GM13976 (cell line): ENCODE data around the gene OTC.

Experiments used
- DNase-seq: peaks from one replicate; pipeline ENCODE4 v3.0.0; 2012; ENCODE audit warnings: low spot score
- in situ Hi-C: fragments of 300-500 bp; cut with MboI; formaldehyde crosslinking; loops from one replicate; pipeline ENCODE4 v1.12.0; 2022; ENCODE audit warnings: low sequenced_read_pairs, mixed read lengths, inconsistent platforms; ENCODE audit not compliant: unreplicated experiment
- TF ChIP-seq, protein P1 (sequence below): IDR thresholded peaks from 2 replicates; pipeline ENCODE4 v1.5.1; 2012; ENCODE audit warnings: borderline replicate concordance, mild to moderate bottlenecking; ENCODE audit not compliant: insufficient read depth; ENCODE audit errors: extremely low read depth, missing control alignments, control extremely low read depth

Gene OTC

DNA sequence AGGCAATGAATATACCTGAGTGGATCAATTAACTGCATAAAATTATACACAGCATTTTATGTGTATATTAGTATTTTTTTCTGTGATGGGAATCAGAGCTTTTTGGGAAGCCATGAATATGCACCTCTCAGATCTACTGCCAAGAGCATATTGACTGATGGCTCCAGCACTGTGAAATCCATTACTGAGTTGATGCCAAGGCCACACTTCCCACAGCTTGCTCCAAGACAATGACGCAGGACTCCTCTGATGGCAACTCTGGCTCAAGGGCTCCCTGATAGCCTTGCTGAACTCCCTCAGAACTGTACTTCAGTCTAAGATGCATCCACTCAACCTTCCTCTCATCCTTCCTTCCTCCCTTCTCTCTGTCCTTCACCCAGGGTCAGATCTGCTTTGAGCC lies 82.7 kb downstream of the OTC start:
- in situ Hi-C loops: no loop called here
- DNase-seq: no peak
- TF ChIP-seq, protein P1, sequence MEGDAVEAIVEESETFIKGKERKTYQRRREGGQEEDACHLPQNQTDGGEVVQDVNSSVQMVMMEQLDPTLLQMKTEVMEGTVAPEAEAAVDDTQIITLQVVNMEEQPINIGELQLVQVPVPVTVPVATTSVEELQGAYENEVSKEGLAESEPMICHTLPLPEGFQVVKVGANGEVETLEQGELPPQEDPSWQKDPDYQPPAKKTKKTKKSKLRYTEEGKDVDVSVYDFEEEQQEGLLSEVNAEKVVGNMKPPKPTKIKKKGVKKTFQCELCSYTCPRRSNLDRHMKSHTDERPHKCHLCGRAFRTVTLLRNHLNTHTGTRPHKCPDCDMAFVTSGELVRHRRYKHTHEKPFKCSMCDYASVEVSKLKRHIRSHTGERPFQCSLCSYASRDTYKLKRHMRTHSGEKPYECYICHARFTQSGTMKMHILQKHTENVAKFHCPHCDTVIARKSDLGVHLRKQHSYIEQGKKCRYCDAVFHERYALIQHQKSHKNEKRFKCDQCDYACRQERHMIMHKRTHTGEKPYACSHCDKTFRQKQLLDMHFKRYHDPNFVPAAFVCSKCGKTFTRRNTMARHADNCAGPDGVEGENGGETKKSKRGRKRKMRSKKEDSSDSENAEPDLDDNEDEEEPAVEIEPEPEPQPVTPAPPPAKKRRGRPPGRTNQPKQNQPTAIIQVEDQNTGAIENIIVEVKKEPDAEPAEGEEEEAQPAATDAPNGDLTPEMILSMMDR: no peak

- DNase-seq: no peak
- TF ChIP-seq, protein P1: no peak
- in situ Hi-C loops: no loop called here
Measured at GRCh38 chrX:38437093-38437492, 84.7 kb downstream of the OTC start.

DNA sequence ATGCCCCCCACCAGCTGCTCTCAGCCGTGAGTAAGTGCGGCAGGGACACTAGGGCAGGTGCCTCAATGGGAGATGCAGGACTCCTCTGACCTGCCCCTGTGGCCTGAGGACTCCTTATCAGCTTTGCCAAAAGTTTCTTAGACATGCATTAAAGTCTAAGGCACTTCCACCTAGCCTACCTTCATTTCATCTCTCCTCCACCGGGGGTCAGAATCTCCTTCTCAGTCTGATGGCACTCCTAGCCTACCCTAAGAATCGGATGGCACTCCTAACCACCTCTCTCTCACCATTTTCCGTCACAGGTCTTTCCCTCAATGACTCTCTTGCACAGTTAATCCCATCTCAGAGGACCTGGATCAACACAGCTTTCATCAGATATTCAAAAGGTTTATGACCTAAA lies 85.9 kb downstream of the OTC start:
- DNase-seq: no peak
- in situ Hi-C loops: no loop called here
- TF ChIP-seq, protein P1: no peak

DNA sequence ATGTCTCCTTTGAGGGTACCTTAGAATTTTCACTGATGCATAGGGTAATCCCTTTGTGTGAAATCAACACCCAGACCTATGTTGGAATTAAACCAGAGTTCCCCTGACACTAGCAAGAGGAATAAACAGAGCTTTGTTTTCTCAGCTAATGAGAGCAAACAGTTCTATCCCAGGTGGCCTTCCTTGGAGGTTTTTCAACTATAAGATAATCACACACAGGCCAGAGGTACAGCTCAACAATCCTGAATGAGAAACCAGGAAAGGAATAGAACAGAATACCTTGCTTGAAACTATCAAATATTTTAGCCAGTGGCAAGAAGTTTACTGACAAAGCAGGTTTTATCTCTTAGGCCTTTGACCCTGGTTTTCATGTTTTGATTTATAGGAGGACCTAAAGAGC lies 100.2 kb downstream of the OTC start:
- in situ Hi-C loops: no loop called here
- TF ChIP-seq, protein P1: no peak
- no peak for DNase-seq

GRCh38 chrX:38458071-38458470 lies 105.7 kb downstream of the OTC start:
- no peak for DNase-seq
- in situ Hi-C loops: no loop called here
- TF ChIP-seq, protein P1: no peak

DNA sequence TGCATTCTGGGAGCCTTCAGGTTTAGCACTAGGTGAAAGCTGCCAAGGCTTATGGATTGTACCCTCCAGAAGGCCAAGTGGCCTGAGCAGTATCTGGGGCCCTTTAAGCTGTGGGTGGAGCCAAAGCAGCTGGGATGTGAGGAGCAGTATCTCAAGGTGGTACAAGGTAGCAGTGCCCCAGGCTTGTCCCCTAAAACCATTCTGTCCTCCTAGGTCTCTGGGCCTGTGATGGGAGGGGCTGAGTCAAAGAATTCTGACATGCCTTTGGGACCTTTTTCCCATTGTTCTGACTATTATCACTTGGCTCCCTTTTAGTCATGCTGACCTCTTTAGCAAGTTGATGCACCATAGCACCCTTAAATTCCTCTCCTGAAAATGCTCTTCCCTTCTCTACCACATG lies 109.9 kb downstream of the OTC start:
- DNase-seq: no peak
- in situ Hi-C loops: no loop called here
- TF ChIP-seq, protein P1: no peak

- TF ChIP-seq, protein P1: no peak
- DNase-seq: no peak
- in situ Hi-C loops: no loop called here
Measured at GRCh38 chrX:38465686-38466085, 113.3 kb downstream of the OTC start.
